GM19328 (cell line): Measurements from ENCODE around the gene C6orf132.

Source experiments
- ATAC-seq: cut with Tn5 transposase; IDR thresholded peaks from one replicate; pipeline ENCODE4 v1.9.1; 2021; ENCODE audit warnings: mild to moderate bottlenecking, moderate library complexity; ENCODE audit not compliant: unreplicated experiment

C6orf132 gene

GRCh38 chr6:42137194-42137753 lies 5.1 kb downstream of the C6orf132 start:
- ATAC-seq = no peak

GRCh38 chr6:42136508-42137193 lies 5.8 kb downstream of the C6orf132 start:
- ATAC-seq = no peak

- no peak for ATAC-seq
Observed at GRCh38 chr6:42135722-42136121, 6.7 kb downstream of the C6orf132 start.

GRCh38 chr6:42135161-42135560 lies 7.3 kb downstream of the C6orf132 start:
- no peak for ATAC-seq

GRCh38 chr6:42133926-42134325 lies 8.5 kb downstream of the C6orf132 start:
- no peak for ATAC-seq

GRCh38 chr6:42131531-42131930 lies 10.9 kb downstream of the C6orf132 start:
- no peak for ATAC-seq

GRCh38 chr6:42129360-42129676 lies 13.1 kb downstream of the C6orf132 start:
- ATAC-seq = no peak

GRCh38 chr6:42128460-42129359 lies 13.7 kb downstream of the C6orf132 start:
- ATAC-seq = no peak

- no peak for ATAC-seq
Observed at GRCh38 chr6:42125663-42126062, 16.8 kb downstream of the C6orf132 start.

- ATAC-seq = no peak
Observed at GRCh38 chr6:42125231-42125630, 17.2 kb downstream of the C6orf132 start.

- no peak for ATAC-seq
Observed at GRCh38 chr6:42124223-42124836, 18.1 kb downstream of the C6orf132 start.

GRCh38 chr6:42123379-42124103 lies 18.9 kb downstream of the C6orf132 start:
- ATAC-seq = no peak

GRCh38 chr6:42120895-42121865 lies 21.2 kb downstream of the C6orf132 start:
- ATAC-seq = no peak

- ATAC-seq = no peak
Observed at GRCh38 chr6:42118162-42119001, 24.0 kb downstream of the C6orf132 start.

GRCh38 chr6:42117843-42118161 lies 24.6 kb downstream of the C6orf132 start:
- ATAC-seq = no peak

GRCh38 chr6:42113936-42114636 lies 28.3 kb downstream of the C6orf132 start:
- ATAC-seq = no peak

- ATAC-seq = no peak
Observed at GRCh38 chr6:42112351-42112750, 30.1 kb downstream of the C6orf132 start.

- ATAC-seq = no peak
Observed at GRCh38 chr6:42110683-42111082, 31.7 kb downstream of the C6orf132 start.
